Activated CD4-positive, alpha-beta T cell treated with anti-CD3 and anti-CD28 coated beads, Interleukin-2, amount 10 ng/mL, durations not matched to agents 7 days and 5 days (primary cell): ENCODE measurements around the gene ZFAND6. TPM values are rescaled to one million over a fixed set of nuclear protein-coding genes. Genes with fewer than 3 reads are reported as not detected.
"Not testable (repeated sequence)": the region's sequence is repeated elsewhere in the genome, so short reads cannot be mapped to it uniquely, and the experiment has no call there.

Source experiments
- CTCF ChIA-PET: fragments of 350-600 bp; sonication (Branson Sonifier 250); formaldehyde crosslinking; loops from one replicate; lab custom pipeline; 2021; ENCODE audit warnings: antibody characterized with exemption; lab: Charles Lee
- POLR2A ChIA-PET: fragments of 350-600 bp; sonication (Branson Sonifier 250); formaldehyde crosslinking; loops from one replicate; lab custom pipeline; 2021; ENCODE audit warnings: antibody characterized with exemption; lab: Charles Lee
- DNase-seq: peaks from one replicate; pipeline ENCODE4 v3.0.0-alpha.2; 2020
- H3K27ac Mint-ChIP-seq: one replicate; pipeline ENCODE4 v1.8.0; 2021; ENCODE audit warnings: mild to moderate bottlenecking, moderate library complexity, mixed read lengths
- H3K27me3 Mint-ChIP-seq: one replicate; pipeline ENCODE4 v1.8.0; 2021; ENCODE audit warnings: mixed read lengths
- H3K36me3 Mint-ChIP-seq: one replicate; pipeline ENCODE4 v1.8.0; 2021; ENCODE audit warnings: low read depth, mixed read lengths
- H3K4me1 Mint-ChIP-seq: one replicate; pipeline ENCODE4 v1.8.0; 2021; ENCODE audit warnings: mixed read lengths
- H3K4me3 Mint-ChIP-seq: one replicate; pipeline ENCODE4 v1.8.0; 2021; ENCODE audit warnings: mild to moderate bottlenecking, moderate library complexity, mixed read lengths
- H3K9me3 Mint-ChIP-seq: one replicate; pipeline ENCODE4 v1.8.0; 2021; ENCODE audit warnings: mixed read lengths
- total RNA-seq, 2 experiments: library from RNA; stranded (reverse); gene quantifications; one replicate each; pipeline ENCODE4 v1.2.3, GENCODE V29; 2021

The ZFAND6 gene
- 10 to 100 TPM; 49.3 to 56.4 TPM for total RNA-seq

DNA sequence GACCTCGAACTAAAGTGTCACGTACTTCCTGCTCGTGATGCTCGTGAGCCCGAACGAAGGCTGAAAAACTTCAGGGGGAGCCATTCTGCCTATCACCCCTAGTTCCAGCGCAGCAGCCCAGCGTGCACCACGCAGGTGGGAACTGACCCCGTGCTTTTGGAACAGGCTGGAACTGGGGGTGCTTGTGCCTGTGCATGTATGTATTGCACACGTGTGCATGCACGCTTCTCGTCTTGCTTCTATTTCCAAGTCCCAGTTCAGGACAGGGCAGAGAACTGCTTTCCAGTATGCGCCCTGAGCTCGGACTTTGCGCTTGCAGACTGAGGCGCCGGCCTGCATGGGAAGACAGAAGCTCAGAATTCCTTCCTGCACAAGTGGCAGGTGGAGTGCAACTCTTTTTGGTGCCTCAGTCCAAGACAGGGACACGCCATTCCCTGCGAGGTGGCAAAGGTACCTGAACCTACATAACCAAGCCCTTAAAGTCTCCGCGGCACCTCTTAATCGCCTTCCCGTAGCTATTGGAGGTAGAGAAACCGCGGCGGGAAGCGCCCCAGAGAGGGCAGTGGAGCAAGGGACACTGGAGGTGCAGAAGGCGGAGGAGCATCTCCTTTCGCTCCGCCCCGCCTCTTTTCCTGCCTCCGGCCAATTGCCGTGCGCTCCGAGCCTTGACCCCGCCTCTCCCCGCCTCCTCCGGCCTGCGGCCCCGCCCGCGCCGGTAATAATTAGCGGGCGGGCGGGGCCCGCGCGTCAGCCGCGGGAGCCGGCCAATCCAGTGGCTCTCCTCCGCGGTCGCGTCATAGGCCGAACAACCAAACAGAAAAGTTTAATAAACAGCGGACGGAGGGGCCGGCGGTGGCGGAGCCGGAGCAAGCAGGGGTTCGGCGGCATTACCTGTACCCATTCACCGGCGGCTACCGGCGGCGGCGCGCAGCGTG lies at the start of gene ZFAND6:
Gene ZFAND6, plus strand, starts transcription at position 826 of the 935 bp plus-strand sequence. CDS start 60,669 bp downstream, outside the sequence.
- H3K4me1 Mint-ChIP-seq, result peaks cover 44% of the 10 kb centered on the region
- peak within 1 kb of the TSS; percentile 87 for H3K4me3 Mint-ChIP-seq
- H3K36me3 Mint-ChIP-seq, result peaks cover 2% of the 10 kb centered on the region
- CTCF ChIA-PET, result interaction anchor here (0.9 to 1.5 kb wide), 3 partner anchors 10 to 101 kb away, joined by 3 to 5 read pairs (median 3); no protein-coding TSS in a partner anchor
- DNase-seq, result peak; percentile 95
- H3K27me3 Mint-ChIP-seq, result peaks cover 6% of the 10 kb centered on the region
- POLR2A ChIA-PET, result no interaction called here
- peak within 1 kb of the TSS; percentile 97 for H3K27ac Mint-ChIP-seq
- H3K9me3 Mint-ChIP-seq, result no peaks in the 10 kb centered on the region

- POLR2A ChIA-PET, result no interaction called here
- H3K4me3 Mint-ChIP-seq, result no peak overlapping the region
- H3K27ac Mint-ChIP-seq, result no peak overlapping the region
- no peak for DNase-seq
- CTCF ChIA-PET, result interaction anchor here (1.1 kb wide), 1 partner anchor 13 kb away, joined by 3 read pairs; no protein-coding TSS in a partner anchor
- peaks cover 5% of the 10 kb centered on the region for H3K4me1 Mint-ChIP-seq
- H3K27me3 Mint-ChIP-seq, result no peaks in the 10 kb centered on the region
- no peaks in the 10 kb centered on the region for H3K36me3 Mint-ChIP-seq
- H3K9me3 Mint-ChIP-seq, result no peaks in the 10 kb centered on the region
Observed at GRCh38 chr15:80010131-80010673, 49.3 kb upstream of the ZFAND6 start.

- POLR2A ChIA-PET, H3K36me3 Mint-ChIP-seq, H3K9me3 Mint-ChIP-seq, H3K4me1 Mint-ChIP-seq, H3K27me3 Mint-ChIP-seq, H3K4me3 Mint-ChIP-seq, DNase-seq, H3K27ac Mint-ChIP-seq: not testable (repeated sequence)
- CTCF ChIA-PET, result interaction anchor here (0.7 to 1.2 kb wide), 3 partner anchors 12 to 124 kb away, joined by 3 to 4 read pairs (median 4); no protein-coding TSS in a partner anchor
Observed at GRCh38 chr15:80011041-80011523, 48.4 kb upstream of the ZFAND6 start.

- Mint-ChIP-seq H3K9me3 (no peaks in the 10 kb centered on the region), H3K36me3 (no peaks in the 10 kb centered on the region), H3K27ac (no peak overlapping the region), H3K27me3 (no peaks in the 10 kb centered on the region), H3K4me3 (no peak overlapping the region), H3K4me1 (peaks cover 5% of the 10 kb centered on the region)
- CTCF ChIA-PET, result interaction anchor here (1.2 kb wide), 1 partner anchor 13 kb away, joined by 4 read pairs; no protein-coding TSS in a partner anchor
- no peak for DNase-seq
- POLR2A ChIA-PET, result no interaction called here
Observed at GRCh38 chr15:80011596-80011995, 47.9 kb upstream of the ZFAND6 start.

DNA sequence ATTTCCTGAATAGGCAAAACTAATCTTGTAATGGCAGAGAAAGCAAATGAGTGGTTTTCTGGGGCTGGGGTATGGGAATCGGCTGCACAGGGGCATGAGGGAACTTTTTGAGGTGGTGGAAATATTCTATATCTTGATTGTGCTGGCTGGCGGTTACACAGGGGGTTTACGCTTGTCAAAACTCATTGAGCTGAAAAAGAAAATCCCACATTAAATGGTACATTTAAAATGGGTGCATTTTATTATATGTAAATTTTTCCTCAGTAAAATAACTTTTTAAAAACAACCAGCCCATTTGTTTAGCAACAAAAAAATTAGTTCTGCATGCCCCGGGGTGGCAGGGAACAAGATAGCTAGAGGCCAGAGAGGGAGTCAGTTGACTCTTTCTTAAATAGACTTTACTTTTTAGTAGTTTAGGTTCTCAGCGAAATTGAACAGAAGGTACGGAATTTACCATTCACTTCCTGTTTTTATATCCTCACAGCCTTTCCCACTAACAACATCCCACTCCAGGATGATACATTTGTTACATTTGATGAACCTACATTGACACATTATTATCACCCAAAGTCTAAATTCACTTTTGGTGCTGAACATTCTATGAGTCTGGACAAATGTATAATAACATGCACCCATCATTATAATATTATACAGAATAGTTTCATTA lies 47.3 kb upstream of the ZFAND6 start:
- CTCF ChIA-PET, result interaction anchor here (1.2 kb wide), 1 partner anchor 14 kb away, joined by 4 read pairs; no protein-coding TSS in a partner anchor
- peaks cover 5% of the 10 kb centered on the region for H3K4me1 Mint-ChIP-seq
- H3K27me3 Mint-ChIP-seq, result no peaks in the 10 kb centered on the region
- no peak for DNase-seq
- POLR2A ChIA-PET, result no interaction called here
- no peak overlapping the region for H3K4me3 Mint-ChIP-seq
- H3K36me3 Mint-ChIP-seq, result no peaks in the 10 kb centered on the region
- H3K27ac Mint-ChIP-seq, result no peak overlapping the region
- H3K9me3 Mint-ChIP-seq, result no peaks in the 10 kb centered on the region

DNA sequence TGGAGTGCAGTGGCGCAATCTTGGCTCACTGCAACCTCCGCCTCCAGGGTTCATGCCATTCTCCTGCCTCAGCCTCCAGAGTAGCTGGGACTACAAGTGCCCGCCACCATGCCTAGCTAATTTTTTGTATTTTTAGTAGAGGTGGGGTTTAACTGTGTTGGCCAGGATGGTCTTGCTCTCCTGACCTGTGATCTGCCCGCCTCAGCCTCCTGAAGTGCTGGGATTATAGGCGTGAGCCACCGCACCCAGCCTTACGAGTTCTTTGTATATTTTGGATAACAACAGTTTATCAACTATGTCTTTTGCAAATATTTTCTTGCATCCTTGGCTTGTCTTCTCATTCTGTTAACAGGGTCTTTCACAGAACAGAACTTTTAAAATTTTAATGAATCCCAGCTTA lies 45.3 kb upstream of the ZFAND6 start:
- H3K4me1 Mint-ChIP-seq, POLR2A ChIA-PET, H3K27ac Mint-ChIP-seq, H3K36me3 Mint-ChIP-seq, H3K4me3 Mint-ChIP-seq, H3K9me3 Mint-ChIP-seq, H3K27me3 Mint-ChIP-seq, DNase-seq: not testable (repeated sequence)
- CTCF ChIA-PET, result interaction anchor here (0.9 to 1.2 kb wide), 2 partner anchors 9 to 52 kb away, joined by 3 read pairs; no protein-coding TSS in a partner anchor

GRCh38 chr15:80015156-80015555 lies 44.3 kb upstream of the ZFAND6 start:
- ChIA-PET POLR2A (interaction anchor here (0.6 kb wide), 1 partner anchor 146 kb away, joined by 4 read pairs; no protein-coding TSS in a partner anchor), CTCF (no interaction called here)
- H3K27me3 Mint-ChIP-seq, result no peaks in the 10 kb centered on the region
- H3K36me3 Mint-ChIP-seq, result no peaks in the 10 kb centered on the region
- no peak overlapping the region for H3K27ac Mint-ChIP-seq
- H3K4me3 Mint-ChIP-seq, result no peak overlapping the region
- no peak for DNase-seq
- H3K9me3 Mint-ChIP-seq, result no peaks in the 10 kb centered on the region
- H3K4me1 Mint-ChIP-seq, result peaks cover 3% of the 10 kb centered on the region

- H3K36me3 Mint-ChIP-seq, H3K27ac Mint-ChIP-seq, POLR2A ChIA-PET, CTCF ChIA-PET, H3K9me3 Mint-ChIP-seq, DNase-seq, H3K4me3 Mint-ChIP-seq, H3K4me1 Mint-ChIP-seq, H3K27me3 Mint-ChIP-seq: not testable (repeated sequence)
Observed at GRCh38 chr15:80016506-80016905, 43.0 kb upstream of the ZFAND6 start.

DNA sequence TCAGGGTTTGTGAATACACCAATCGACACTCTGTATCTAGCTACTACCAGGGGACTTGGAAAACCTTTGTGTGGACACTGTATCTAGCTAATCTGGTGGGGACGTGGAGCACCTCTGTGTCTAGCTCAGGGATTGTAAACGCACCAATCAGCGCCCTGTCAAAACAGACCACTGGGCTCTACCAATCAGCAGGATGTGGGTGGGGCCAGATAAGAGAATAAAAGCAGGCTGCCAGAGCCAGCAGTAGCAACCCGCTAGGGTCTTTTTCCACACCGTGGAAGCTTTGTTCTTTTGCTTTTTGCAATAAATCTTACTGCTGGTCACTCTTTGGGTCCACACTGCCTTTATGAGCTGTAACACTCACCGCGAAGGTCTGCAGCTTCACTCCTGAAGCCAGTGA lies 42.3 kb upstream of the ZFAND6 start:
- H3K9me3 Mint-ChIP-seq, H3K27ac Mint-ChIP-seq, POLR2A ChIA-PET, H3K27me3 Mint-ChIP-seq, DNase-seq, H3K36me3 Mint-ChIP-seq, H3K4me1 Mint-ChIP-seq, H3K4me3 Mint-ChIP-seq, CTCF ChIA-PET: not testable (repeated sequence)

DNA sequence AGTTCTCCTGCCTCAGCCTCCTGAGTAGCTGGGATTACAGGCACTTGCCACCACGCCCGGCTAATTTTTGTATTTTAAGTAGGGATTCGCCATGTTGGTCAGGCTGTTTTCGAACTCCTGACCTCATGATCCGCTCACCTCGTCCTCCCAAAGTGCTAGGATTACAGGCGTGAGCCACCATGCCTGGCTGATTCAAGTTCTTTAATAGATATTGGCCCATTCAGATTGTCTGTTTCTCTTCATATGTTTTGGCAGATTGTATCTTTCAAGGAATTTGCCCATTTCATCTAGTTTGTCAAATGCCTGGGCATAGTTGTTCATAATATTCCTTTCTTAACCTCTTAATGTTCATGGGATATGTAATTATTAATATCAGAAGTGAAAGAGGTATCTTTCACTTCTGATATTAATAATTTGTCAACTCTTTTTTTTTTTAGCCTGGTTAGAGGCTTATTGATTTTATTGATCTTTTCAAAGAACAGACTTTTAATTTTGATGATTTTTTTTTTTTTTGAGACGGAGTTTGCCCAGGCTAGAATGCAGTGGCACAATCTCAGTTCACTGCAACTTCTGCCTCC lies 40.2 kb upstream of the ZFAND6 start:
- CTCF ChIA-PET, result no interaction called here
- Mint-ChIP-seq H3K27ac (no peak overlapping the region), H3K27me3 (no peaks in the 10 kb centered on the region), H3K9me3 (peaks cover 5% of the 10 kb centered on the region), H3K36me3 (no peaks in the 10 kb centered on the region), H3K4me3 (no peak overlapping the region), H3K4me1 (peaks cover 9% of the 10 kb centered on the region)
- POLR2A ChIA-PET, result no interaction called here
- no peak for DNase-seq

- not testable (repeated sequence) for H3K36me3 Mint-ChIP-seq, H3K4me1 Mint-ChIP-seq, H3K27me3 Mint-ChIP-seq, H3K4me3 Mint-ChIP-seq, DNase-seq, H3K27ac Mint-ChIP-seq, H3K9me3 Mint-ChIP-seq
- CTCF ChIA-PET, result interaction anchor here (0.7 kb wide), 1 partner anchor 26 kb away, joined by 3 read pairs; no protein-coding TSS in a partner anchor
- POLR2A ChIA-PET, result interaction anchor here (0.7 kb wide), 1 partner anchor 42 kb away, joined by 3 read pairs; no protein-coding TSS in a partner anchor
Observed at GRCh38 chr15:80020149-80020548, 39.3 kb upstream of the ZFAND6 start.

DNA sequence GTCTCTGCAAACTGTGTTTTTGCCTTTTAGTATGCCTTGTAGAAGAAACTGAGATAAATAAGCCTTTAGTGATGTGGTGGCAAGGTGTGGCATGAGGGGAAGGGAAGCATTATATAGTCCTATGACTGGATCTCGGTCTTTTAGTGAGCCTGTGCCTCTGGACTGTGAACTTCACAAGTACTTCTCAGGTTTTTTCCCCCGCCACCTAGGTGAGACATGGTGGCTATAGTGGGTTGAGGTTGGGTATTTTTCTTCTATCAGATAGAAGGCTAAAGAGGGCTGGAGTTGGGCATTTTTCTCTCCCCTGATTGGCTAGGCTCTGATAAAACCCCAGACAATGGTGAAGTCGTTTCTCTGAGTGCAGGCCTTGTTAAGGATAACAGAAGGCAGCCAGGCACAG lies 38.7 kb upstream of the ZFAND6 start:
- Mint-ChIP-seq H3K27me3 (no peaks in the 10 kb centered on the region), H3K4me1 (peaks cover 9% of the 10 kb centered on the region), H3K9me3 (peaks cover 5% of the 10 kb centered on the region), H3K4me3 (no peak overlapping the region), H3K36me3 (no peaks in the 10 kb centered on the region), H3K27ac (no peak overlapping the region)
- ChIA-PET POLR2A (no interaction called here), CTCF (interaction anchor here (0.7 kb wide), 1 partner anchor 26 kb away, joined by 3 read pairs; no protein-coding TSS in a partner anchor)
- DNase-seq, result no peak
